ENCODE data around the gene DAB2IP. TPM values are rescaled to one million over a fixed set of nuclear protein-coding genes. Genes with fewer than 3 reads are reported as not detected.

DAB2IP gene
- total RNA-seq, 1 donor from 2014 or later: 41.7 TPM

DNA sequence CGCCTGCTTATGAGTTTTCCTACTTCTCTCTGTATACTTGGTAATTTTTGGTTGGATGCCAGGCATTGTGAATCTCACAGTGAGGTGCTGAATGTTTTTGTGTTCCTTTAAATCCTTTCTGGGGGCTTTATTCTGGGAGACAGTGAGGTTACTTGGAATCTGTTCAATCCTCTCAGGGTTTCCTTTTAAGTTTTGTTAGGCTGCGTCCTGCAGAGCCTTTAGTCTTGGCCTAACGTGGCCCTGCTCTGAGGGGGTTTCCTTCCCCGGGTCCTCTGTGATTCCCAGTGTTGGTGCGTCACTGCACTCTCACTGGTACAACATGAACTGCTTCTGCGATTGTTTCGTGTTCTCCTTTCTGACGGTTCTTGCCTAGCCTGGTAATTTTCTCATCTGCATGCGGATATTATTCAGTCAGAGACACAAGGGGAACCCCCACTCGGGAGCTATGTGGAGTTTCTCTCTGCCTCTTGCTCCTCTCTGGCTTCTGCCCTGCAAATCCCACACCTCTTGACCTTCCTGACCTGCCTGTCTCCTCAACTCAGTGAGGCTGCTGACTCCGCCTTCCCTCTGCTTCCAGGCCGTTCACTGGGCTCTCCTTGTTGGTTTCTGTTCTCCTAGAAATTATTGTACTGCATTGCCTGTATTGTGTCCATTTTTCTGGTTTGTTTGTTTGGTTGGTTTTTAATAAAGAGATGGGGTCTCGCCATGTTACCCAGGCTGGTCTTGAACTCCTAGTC, 128.1 kb downstream of the DAB2IP start:
- TF ChIP-seq, protein P1, sequence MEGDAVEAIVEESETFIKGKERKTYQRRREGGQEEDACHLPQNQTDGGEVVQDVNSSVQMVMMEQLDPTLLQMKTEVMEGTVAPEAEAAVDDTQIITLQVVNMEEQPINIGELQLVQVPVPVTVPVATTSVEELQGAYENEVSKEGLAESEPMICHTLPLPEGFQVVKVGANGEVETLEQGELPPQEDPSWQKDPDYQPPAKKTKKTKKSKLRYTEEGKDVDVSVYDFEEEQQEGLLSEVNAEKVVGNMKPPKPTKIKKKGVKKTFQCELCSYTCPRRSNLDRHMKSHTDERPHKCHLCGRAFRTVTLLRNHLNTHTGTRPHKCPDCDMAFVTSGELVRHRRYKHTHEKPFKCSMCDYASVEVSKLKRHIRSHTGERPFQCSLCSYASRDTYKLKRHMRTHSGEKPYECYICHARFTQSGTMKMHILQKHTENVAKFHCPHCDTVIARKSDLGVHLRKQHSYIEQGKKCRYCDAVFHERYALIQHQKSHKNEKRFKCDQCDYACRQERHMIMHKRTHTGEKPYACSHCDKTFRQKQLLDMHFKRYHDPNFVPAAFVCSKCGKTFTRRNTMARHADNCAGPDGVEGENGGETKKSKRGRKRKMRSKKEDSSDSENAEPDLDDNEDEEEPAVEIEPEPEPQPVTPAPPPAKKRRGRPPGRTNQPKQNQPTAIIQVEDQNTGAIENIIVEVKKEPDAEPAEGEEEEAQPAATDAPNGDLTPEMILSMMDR (IDR thresholded peaks at IDR 0.05; ENCODE audit: insufficient read depth, low read depth, low read length): no peak
- no peak for TF ChIP-seq EZH2 (IDR thresholded peaks at IDR 0.05; ENCODE audit: insufficient read depth, low read length)
- FAIRE-seq: no peak
- peaks cover 24% of the 10 kb centered on the region for H4K20me1 ChIP-seq (ENCODE audit: insufficient read depth, low read length)
- Mint-ChIP-seq H3K9me3 (ENCODE audit: unreplicated experiment) (peaks cover 2% of the 10 kb centered on the region), H3K27ac (ENCODE audit: unreplicated experiment) (peak overlapping the region; percentile 4), H3K27me3 (ENCODE audit: low read depth, unreplicated experiment) (no peaks in the 10 kb centered on the region), H3K36me3 (ENCODE audit: low read depth, unreplicated experiment) (peaks cover 21% of the 10 kb centered on the region), H3K4me1 (ENCODE audit: low read depth, unreplicated experiment) (peaks cover 24% of the 10 kb centered on the region), H3K4me3 (ENCODE audit: unreplicated experiment) (peak overlapping the region; percentile 28)
- H3K4me2 ChIP-seq (ENCODE audit: low read length): peak overlapping the region; percentile 44
- H3K36me3 ChIP-seq (ENCODE audit: insufficient read depth, low read length): peaks cover 6% of the 10 kb centered on the region
- H3K79me2 ChIP-seq (ENCODE audit: insufficient read depth, low read length): no peaks in the 10 kb centered on the region
- DNase-seq (ENCODE audit: low read depth): no peak
- H3K27ac ChIP-seq (ENCODE audit: low read depth, low read length): peak overlapping the region; percentile 40
- H3K9me3 ChIP-seq (ENCODE audit: insufficient read depth, low read depth, low read length): no peaks in the 10 kb centered on the region
- no peak overlapping the region for H2AFZ ChIP-seq (ENCODE audit: low read depth, low read length)
- peak overlapping the region; percentile 57 for H3K9ac ChIP-seq (ENCODE audit: low read length)
- H3K4me1 ChIP-seq (ENCODE audit: insufficient read depth, low read length): peaks cover 12% of the 10 kb centered on the region
- no peaks in the 10 kb centered on the region for H3K27me3 ChIP-seq (ENCODE audit: insufficient read depth, low read length)
- no peak overlapping the region for H3K4me3 ChIP-seq (ENCODE audit: insufficient read depth, low read depth, low read length)

DNA sequence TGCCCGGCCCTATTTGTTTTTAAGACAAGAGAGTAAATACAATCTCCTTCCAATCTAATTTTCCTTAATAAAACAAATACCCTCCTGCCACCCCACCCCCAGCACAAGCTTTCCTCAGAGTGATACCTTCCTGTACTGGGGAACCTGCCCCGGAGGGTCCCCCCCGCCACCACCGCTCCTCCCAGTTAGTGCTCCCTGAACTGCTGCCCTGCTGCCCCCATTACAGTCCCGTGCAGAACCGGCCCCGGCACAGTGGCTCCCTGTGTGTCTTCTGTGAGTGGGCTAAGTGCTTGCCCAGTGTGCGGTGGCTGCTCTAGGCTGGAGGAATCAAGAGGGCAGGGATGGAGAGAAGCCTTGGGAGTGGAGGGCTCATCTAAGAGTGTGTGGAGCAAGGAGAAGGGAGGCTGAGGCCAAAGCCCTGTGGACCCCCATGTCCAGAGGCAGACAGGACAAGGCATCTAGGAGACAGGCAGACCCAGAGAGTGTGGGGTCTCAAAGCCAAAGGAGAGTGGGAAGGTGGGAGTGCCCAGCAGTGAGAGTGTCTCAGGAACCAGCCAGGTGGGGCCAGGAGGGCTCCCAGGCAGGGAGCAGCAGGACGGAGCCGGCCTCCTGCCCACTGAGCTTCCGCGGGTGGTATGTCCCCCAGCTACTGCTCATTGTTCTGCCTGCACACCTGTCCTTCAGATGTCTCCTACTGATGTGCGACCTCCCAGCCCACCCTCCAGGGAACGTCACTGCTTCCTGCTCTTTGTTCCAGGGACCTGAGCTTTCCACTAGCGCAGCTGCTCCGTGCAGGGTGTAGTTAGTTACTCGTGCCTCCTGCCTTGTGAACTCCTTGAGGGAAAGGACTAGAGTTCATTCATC, 129.0 kb downstream of the DAB2IP start:
- H3K27me3 ChIP-seq (ENCODE audit: insufficient read depth, low read length): no peaks in the 10 kb centered on the region
- H3K4me1 ChIP-seq (ENCODE audit: insufficient read depth, low read length): peaks cover 12% of the 10 kb centered on the region
- Mint-ChIP-seq H3K9me3 (ENCODE audit: unreplicated experiment) (peaks cover 2% of the 10 kb centered on the region), H3K27me3 (ENCODE audit: low read depth, unreplicated experiment) (no peaks in the 10 kb centered on the region), H3K4me3 (ENCODE audit: unreplicated experiment) (no peak overlapping the region), H3K4me1 (ENCODE audit: low read depth, unreplicated experiment) (peaks cover 29% of the 10 kb centered on the region), H3K36me3 (ENCODE audit: low read depth, unreplicated experiment) (peaks cover 19% of the 10 kb centered on the region), H3K27ac (ENCODE audit: unreplicated experiment) (peak overlapping the region; percentile 4)
- peaks cover 24% of the 10 kb centered on the region for H4K20me1 ChIP-seq (ENCODE audit: insufficient read depth, low read length)
- H3K36me3 ChIP-seq (ENCODE audit: insufficient read depth, low read length): peaks cover 5% of the 10 kb centered on the region
- no peaks in the 10 kb centered on the region for H3K79me2 ChIP-seq (ENCODE audit: insufficient read depth, low read length)
- H3K4me2 ChIP-seq (ENCODE audit: low read length): no peak overlapping the region
- no peak overlapping the region for H3K4me3 ChIP-seq (ENCODE audit: insufficient read depth, low read depth, low read length)
- H3K9ac ChIP-seq (ENCODE audit: low read length): no peak overlapping the region
- H3K27ac ChIP-seq (ENCODE audit: low read depth, low read length): no peak overlapping the region
- H3K9me3 ChIP-seq (ENCODE audit: insufficient read depth, low read depth, low read length): no peaks in the 10 kb centered on the region
- TF ChIP-seq, protein P1 (IDR thresholded peaks at IDR 0.05; ENCODE audit: insufficient read depth, low read depth, low read length): no peak
- TF ChIP-seq EZH2 (IDR thresholded peaks at IDR 0.05; ENCODE audit: insufficient read depth, low read length): no peak
- no peak for FAIRE-seq
- no peak for DNase-seq (ENCODE audit: low read depth)
- H2AFZ ChIP-seq (ENCODE audit: low read depth, low read length): no peak overlapping the region
